ENCODE measurements around the gene TCAIM.

Gene TCAIM

GRCh38 chr3:44444896-44445691, 106.5 kb downstream of the TCAIM start:
- DNase-seq (ENCODE audit: low read depth, low spot score), result no peak

- no peak for DNase-seq (ENCODE audit: low read depth, low spot score)
These were observed 107.2 kb downstream of the TCAIM start for GRCh38 chr3:44445786-44446185.

- no peak for DNase-seq (ENCODE audit: low read depth, low spot score)
These were observed 108.4 kb downstream of the TCAIM start for GRCh38 chr3:44446929-44447328.

GRCh38 chr3:44451441-44451840, 112.9 kb downstream of the TCAIM start:
- no peak for DNase-seq (ENCODE audit: low read depth, low spot score)

- DNase-seq (ENCODE audit: low read depth, low spot score), result no peak
These were observed 115.7 kb downstream of the TCAIM start for GRCh38 chr3:44454258-44454657.

- DNase-seq (ENCODE audit: low read depth, low spot score), result no peak
These were observed 116.8 kb downstream of the TCAIM start for GRCh38 chr3:44455318-44455717.

Data from ELF-1 (cell line).